Measurements from ENCODE around the gene ABCB10. TPM values are rescaled to one million over a fixed set of nuclear protein-coding genes. Genes with fewer than 3 reads are reported as not detected.

Gene ABCB10
- total RNA-seq, 1 experiment from 2014 or later, result 31.9 TPM

DNA sequence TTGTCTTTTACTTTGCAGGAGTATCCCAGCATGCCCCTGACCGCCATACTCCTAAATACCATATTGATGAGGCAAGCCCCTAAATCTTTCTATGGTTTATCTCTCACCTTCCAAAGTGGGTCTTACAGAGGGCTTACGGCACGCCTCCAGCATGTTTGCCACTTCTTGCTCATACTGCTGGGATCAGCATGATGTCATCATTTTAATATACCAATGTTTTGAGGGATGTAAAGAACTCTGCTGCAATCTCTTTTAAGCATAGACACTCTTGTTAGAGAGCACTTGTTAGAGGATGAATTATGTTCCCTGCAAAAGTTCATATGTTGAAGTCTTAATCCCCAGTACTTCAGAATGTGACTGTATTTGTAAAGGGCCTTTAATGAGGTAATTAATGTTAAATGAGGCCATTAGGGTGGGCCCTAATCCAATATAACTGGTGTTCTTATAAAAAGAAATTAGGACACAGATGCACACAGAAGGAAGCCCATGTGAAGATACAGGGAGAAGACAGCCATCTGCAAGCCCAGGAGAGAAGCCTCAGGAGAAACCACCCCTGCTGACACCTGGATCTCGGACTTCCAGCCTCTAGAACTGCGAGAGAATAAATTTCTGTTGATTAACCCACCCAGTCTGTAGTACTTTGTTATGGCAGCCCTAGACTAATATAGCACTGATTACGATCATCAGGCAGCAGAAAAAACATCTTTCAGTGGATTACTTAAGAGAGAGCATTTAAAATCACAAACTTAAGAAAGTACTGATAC, 16.4 kb upstream of the ABCB10 start:
- intact Hi-C loops (cut with micrococcal nuclease; ENCODE audit: unreplicated experiment), result no loop called here
- no peak overlapping the region for H3K27ac Mint-ChIP-seq (ENCODE audit: unreplicated experiment)
- Histone ChIP-seq H3K4me1 (no peaks in the 10 kb centered on the region), H3K9me3 (no peaks in the 10 kb centered on the region), H3K36me3 (ENCODE audit: control insufficient read depth, insufficient read depth, low read length) (no peaks in the 10 kb centered on the region), H3K4me3 (ENCODE audit: low read depth, low read length) (no peak overlapping the region), H3K27me3 (replicated peaks; ENCODE audit: control insufficient read depth, insufficient read depth, low read length) (no peaks in the 10 kb centered on the region)
- no peaks in the 10 kb centered on the region for H3K9me3 Mint-ChIP-seq (ENCODE audit: unreplicated experiment)
- ChIA-PET CTCF (no interaction called here), POLR2A (no interaction called here)
- DNase-seq, result no peak
- H3K4me1 Mint-ChIP-seq (ENCODE audit: low read depth, unreplicated experiment), result no peaks in the 10 kb centered on the region
- H3K27me3 Mint-ChIP-seq (ENCODE audit: insufficient read depth, unreplicated experiment), result no peaks in the 10 kb centered on the region
- TF ChIP-seq, protein P1, sequence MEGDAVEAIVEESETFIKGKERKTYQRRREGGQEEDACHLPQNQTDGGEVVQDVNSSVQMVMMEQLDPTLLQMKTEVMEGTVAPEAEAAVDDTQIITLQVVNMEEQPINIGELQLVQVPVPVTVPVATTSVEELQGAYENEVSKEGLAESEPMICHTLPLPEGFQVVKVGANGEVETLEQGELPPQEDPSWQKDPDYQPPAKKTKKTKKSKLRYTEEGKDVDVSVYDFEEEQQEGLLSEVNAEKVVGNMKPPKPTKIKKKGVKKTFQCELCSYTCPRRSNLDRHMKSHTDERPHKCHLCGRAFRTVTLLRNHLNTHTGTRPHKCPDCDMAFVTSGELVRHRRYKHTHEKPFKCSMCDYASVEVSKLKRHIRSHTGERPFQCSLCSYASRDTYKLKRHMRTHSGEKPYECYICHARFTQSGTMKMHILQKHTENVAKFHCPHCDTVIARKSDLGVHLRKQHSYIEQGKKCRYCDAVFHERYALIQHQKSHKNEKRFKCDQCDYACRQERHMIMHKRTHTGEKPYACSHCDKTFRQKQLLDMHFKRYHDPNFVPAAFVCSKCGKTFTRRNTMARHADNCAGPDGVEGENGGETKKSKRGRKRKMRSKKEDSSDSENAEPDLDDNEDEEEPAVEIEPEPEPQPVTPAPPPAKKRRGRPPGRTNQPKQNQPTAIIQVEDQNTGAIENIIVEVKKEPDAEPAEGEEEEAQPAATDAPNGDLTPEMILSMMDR (IDR thresholded peaks at IDR 0.05; ENCODE audit: insufficient read depth in 1 of 2, low read depth in 1 of 2, low read length in 1 of 2, severe bottlenecking in 1 of 2, unreplicated experiment in 1 of 2), result no peak
- no peaks in the 10 kb centered on the region for H3K36me3 Mint-ChIP-seq (ENCODE audit: insufficient read depth, unreplicated experiment)
- no peak overlapping the region for H3K4me3 Mint-ChIP-seq (ENCODE audit: unreplicated experiment)
- no TSS peak for BruUV-seq (replicated peaks)

GRCh38 chr1:229572286-229572685, 13.8 kb upstream of the ABCB10 start:
- Histone ChIP-seq H3K9me3 (no peaks in the 10 kb centered on the region), H3K4me1 (no peaks in the 10 kb centered on the region), H3K36me3 (ENCODE audit: control insufficient read depth, insufficient read depth, low read length) (no peaks in the 10 kb centered on the region), H3K4me3 (ENCODE audit: low read depth, low read length) (no peak overlapping the region), H3K27me3 (replicated peaks; ENCODE audit: control insufficient read depth, insufficient read depth, low read length) (no peaks in the 10 kb centered on the region)
- BruUV-seq (replicated peaks), result no TSS peak
- Mint-ChIP-seq H3K4me3 (ENCODE audit: unreplicated experiment) (no peak overlapping the region), H3K9me3 (ENCODE audit: unreplicated experiment) (no peaks in the 10 kb centered on the region), H3K36me3 (ENCODE audit: insufficient read depth, unreplicated experiment) (no peaks in the 10 kb centered on the region), H3K27me3 (ENCODE audit: insufficient read depth, unreplicated experiment) (no peaks in the 10 kb centered on the region), H3K4me1 (ENCODE audit: low read depth, unreplicated experiment) (no peaks in the 10 kb centered on the region), H3K27ac (ENCODE audit: unreplicated experiment) (no peak overlapping the region)
- TF ChIP-seq, protein P1 (IDR thresholded peaks at IDR 0.05; ENCODE audit: insufficient read depth in 1 of 2, low read depth in 1 of 2, low read length in 1 of 2, severe bottlenecking in 1 of 2, unreplicated experiment in 1 of 2), result no peak
- no peak for DNase-seq
- intact Hi-C loops (cut with micrococcal nuclease; ENCODE audit: unreplicated experiment), result no loop called here
- ChIA-PET POLR2A (no interaction called here), CTCF (no interaction called here)

- intact Hi-C loops (cut with micrococcal nuclease; ENCODE audit: unreplicated experiment), result no loop called here
- H3K9me3 Mint-ChIP-seq (ENCODE audit: unreplicated experiment), result no peaks in the 10 kb centered on the region
- Histone ChIP-seq H3K36me3 (ENCODE audit: control insufficient read depth, insufficient read depth, low read length) (no peaks in the 10 kb centered on the region), H3K4me3 (ENCODE audit: low read depth, low read length) (no peak overlapping the region), H3K9me3 (no peaks in the 10 kb centered on the region), H3K27me3 (replicated peaks; ENCODE audit: control insufficient read depth, insufficient read depth, low read length) (no peaks in the 10 kb centered on the region), H3K4me1 (no peaks in the 10 kb centered on the region)
- DNase-seq, result no peak
- no TSS peak for BruUV-seq (replicated peaks)
- TF ChIP-seq, protein P1 (IDR thresholded peaks at IDR 0.05; ENCODE audit: insufficient read depth in 1 of 2, low read depth in 1 of 2, low read length in 1 of 2, severe bottlenecking in 1 of 2, unreplicated experiment in 1 of 2), result no peak
- ChIA-PET CTCF (no interaction called here), POLR2A (no interaction called here)
- H3K36me3 Mint-ChIP-seq (ENCODE audit: insufficient read depth, unreplicated experiment), result no peaks in the 10 kb centered on the region
- no peaks in the 10 kb centered on the region for H3K4me1 Mint-ChIP-seq (ENCODE audit: low read depth, unreplicated experiment)
- no peaks in the 10 kb centered on the region for H3K27me3 Mint-ChIP-seq (ENCODE audit: insufficient read depth, unreplicated experiment)
- no peak overlapping the region for H3K27ac Mint-ChIP-seq (ENCODE audit: unreplicated experiment)
- no peak overlapping the region for H3K4me3 Mint-ChIP-seq (ENCODE audit: unreplicated experiment)
Observed at GRCh38 chr1:229570891-229571516, 12.5 kb upstream of the ABCB10 start.
